BLaER1 treated with 17β-estradiol and CSF1 and Interleukin-3, amounts not matched to agents 10 nM and 100 nM (cell line): ENCODE results near the gene ZNF518A.

Experiments used
- H3K27ac ChIP-seq, 11 experiments: shearing (Covaris generic); formaldehyde crosslinking; 2 replicates each; pipeline ENCODE4 v1.8.1; 2022
- H3K27me3 ChIP-seq, 11 experiments: shearing (Covaris generic); formaldehyde crosslinking; 2 replicates each; pipeline ENCODE4 v1.8.1; 2022
- H3K36me3 ChIP-seq, 11 experiments: shearing (Covaris generic); formaldehyde crosslinking; 2 replicates each; pipeline ENCODE4 v1.8.1; 2022
- H3K4me1 ChIP-seq, 10 experiments: shearing (Covaris generic); formaldehyde crosslinking; 2 replicates each; pipeline ENCODE4 v1.8.1; 2022
- H3K4me2 ChIP-seq, 11 experiments: shearing (Covaris generic); formaldehyde crosslinking; 2 replicates each; pipeline ENCODE4 v1.8.1; 2022
- H3K4me3 ChIP-seq, 10 experiments: shearing (Covaris generic); formaldehyde crosslinking; 2 replicates each; pipeline ENCODE4 v1.8.1; 2022
- H3K9ac ChIP-seq, 11 experiments: shearing (Covaris generic); formaldehyde crosslinking; 2 replicates each; pipeline ENCODE4 v1.8.1; 2022
- H3K9me3 ChIP-seq, 11 experiments: shearing (Covaris generic); formaldehyde crosslinking; replicated peaks in 1 of 11; 2 replicates each; pipeline ENCODE4 v1.8.1; 2022
- H4K20me1 ChIP-seq, 11 experiments: shearing (Covaris generic); formaldehyde crosslinking; 2 replicates each; pipeline ENCODE4 v1.8.1; 2022
- Cebpa-rat ChIP-seq, 11 experiments: shearing (Covaris generic); IDR thresholded peaks; 2 replicates each; pipeline ENCODE4 v1.8.1; 2022

Gene ZNF518A, protein sequence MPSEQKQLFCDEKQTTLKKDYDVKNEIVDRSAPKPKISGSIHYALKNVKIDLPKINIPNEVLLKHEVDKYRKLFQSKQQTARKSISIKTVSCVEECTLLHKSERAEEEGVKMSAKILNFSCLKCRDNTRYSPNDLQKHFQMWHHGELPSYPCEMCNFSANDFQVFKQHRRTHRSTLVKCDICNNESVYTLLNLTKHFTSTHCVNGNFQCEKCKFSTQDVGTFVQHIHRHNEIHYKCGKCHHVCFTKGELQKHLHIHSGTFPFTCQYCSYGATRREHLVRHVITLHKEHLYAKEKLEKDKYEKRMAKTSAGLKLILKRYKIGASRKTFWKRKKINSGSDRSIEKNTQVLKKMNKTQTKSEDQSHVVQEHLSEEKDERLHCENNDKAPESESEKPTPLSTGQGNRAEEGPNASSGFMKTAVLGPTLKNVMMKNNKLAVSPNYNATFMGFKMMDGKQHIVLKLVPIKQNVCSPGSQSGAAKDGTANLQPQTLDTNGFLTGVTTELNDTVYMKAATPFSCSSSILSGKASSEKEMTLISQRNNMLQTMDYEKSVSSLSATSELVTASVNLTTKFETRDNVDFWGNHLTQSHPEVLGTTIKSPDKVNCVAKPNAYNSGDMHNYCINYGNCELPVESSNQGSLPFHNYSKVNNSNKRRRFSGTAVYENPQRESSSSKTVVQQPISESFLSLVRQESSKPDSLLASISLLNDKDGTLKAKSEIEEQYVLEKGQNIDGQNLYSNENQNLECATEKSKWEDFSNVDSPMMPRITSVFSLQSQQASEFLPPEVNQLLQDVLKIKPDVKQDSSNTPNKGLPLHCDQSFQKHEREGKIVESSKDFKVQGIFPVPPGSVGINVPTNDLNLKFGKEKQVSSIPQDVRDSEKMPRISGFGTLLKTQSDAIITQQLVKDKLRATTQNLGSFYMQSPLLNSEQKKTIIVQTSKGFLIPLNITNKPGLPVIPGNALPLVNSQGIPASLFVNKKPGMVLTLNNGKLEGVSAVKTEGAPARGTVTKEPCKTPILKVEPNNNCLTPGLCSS (N-terminal part only)

DNA sequence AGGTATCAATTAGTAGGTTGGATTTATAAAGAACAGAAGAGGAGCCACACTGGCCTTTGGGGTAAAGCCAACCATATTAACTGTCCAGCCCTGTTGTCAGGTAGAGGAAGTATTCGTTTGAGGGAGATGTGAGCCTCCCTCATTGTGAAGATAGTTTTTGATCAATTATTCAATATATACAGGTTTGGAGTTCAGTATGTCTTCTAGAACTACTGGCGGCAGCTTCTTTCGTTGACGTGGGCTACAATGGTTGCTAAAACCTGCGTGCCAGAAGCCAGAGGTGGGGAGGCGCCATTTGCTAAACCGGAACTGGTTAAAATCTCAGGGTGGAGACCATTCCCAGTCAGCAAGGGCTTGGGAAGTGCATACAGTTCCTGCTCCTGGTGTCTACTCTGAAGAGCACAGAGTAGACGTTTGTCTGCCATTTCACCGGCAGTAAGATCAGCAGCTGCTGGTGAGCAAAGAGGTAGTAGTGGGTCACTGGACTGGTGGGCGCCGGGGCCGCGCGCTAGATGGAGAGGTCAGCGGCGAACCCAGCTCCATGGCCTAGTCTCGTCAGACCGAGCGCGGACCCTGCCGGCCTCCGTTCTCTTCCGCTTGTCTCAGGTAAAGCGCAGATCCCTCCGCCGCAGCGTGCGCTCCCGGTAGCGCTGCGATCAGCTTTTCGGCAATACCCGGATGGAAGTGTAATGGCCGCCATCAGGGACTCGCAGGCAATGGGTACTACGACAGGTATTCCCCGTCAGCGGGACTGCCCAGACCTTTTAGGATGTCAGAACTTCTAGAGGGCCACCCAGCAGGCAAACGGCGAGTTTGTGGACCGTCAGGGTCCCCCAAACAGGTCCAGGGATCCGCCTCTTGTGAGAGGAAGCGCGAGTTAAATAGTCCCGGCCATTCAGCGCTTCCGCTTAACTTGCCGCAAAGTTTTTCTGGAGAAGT lies at the start of gene ZNF518A:
ZNF518A (plus strand) TSS at position 911 of the 939 bp plus-strand sequence. CDS start 26,026 bp downstream, outside the sequence.
- no peak for TF ChIP-seq Cebpa-rat (IDR thresholded peaks at IDR 0.05)
- peaks cover 1 to 13% (median 7%) of the 10 kb centered on the region in 10 experiments; a peak in 14 of 20 replicates for H3K4me1 ChIP-seq
- peak within 1 kb of the TSS; percentile 61 to 73 (median 65) for H3K4me3 ChIP-seq
- H3K9ac ChIP-seq, result peak within 1 kb of the TSS; percentile 81 to 97 (median 90)
- peaks cover 25 to 45% (median 33%) of the 10 kb centered on the region in 11 experiments for H3K27me3 ChIP-seq
- H4K20me1 ChIP-seq, result no peaks in the 10 kb centered on the region
- H3K36me3 ChIP-seq, result peaks cover 4 to 19% (median 14%) of the 10 kb centered on the region in 11 experiments; a peak in 16 of 22 replicates
- peak within 1 kb of the TSS; percentile 88 to 98 (median 95) for H3K27ac ChIP-seq
- peaks cover 21 to 28% (median 24%) of the 10 kb centered on the region in 11 experiments for H3K9me3 ChIP-seq
- H3K4me2 ChIP-seq, result peak within 1 kb of the TSS; percentile 38 to 65 (median 55)

DNA sequence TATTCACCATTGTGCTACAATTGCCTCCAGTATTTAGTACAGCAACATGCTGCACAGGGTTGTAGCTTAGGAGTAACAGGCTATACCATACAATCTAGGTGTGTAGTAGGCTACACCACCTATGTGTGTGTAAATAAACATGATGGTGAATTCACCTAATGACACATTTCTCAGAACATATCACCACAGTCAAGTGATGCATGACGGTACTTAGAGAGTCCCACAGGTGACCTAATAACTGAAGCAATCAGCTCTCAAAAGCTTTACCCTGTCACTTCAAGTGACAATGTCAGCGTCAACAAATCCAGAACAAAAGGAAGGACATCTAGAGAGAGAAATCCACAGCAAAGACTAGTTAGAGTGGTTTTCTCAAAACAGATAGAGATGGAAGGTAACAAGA lies 47.9 kb upstream of the ZNF518A start:
- Histone ChIP-seq H4K20me1 (no peaks in the 10 kb centered on the region), H3K4me1 (no peaks in the 10 kb centered on the region), H3K27me3 (no peaks in the 10 kb centered on the region), H3K4me3 (no peak overlapping the region), H3K36me3 (no peaks in the 10 kb centered on the region), H3K4me2 (no peak overlapping the region), H3K27ac (no peak overlapping the region), H3K9me3 (no peaks in the 10 kb centered on the region), H3K9ac (no peak overlapping the region)
- TF ChIP-seq Cebpa-rat (IDR thresholded peaks at IDR 0.05), result no peak

DNA sequence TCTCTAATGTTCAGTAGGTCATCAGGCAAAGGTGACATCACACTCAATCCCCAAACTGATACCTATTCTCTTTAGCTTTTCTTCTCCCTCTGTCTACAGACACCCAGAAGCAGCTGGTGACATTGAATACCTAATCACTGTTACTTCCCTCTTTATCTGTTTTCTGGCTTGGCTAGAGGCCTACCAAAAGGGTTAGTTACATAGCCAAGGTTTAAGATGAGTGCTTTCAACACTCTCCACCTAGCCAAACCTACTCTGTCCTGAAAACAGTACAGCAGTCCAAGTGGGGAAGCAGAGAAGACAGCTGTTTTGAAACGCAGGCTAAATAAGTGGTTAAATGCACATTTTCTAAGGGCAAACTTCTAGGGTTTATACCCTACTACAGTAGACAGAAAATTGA lies 47.3 kb upstream of the ZNF518A start:
- TF ChIP-seq Cebpa-rat (IDR thresholded peaks at IDR 0.05), result no peak
- Histone ChIP-seq H3K27me3 (no peaks in the 10 kb centered on the region), H3K36me3 (no peaks in the 10 kb centered on the region), H3K4me2 (no peak overlapping the region), H3K4me1 (no peaks in the 10 kb centered on the region), H3K4me3 (no peak overlapping the region), H3K9ac (no peak overlapping the region), H4K20me1 (no peaks in the 10 kb centered on the region), H3K9me3 (no peaks in the 10 kb centered on the region), H3K27ac (no peak overlapping the region)

DNA sequence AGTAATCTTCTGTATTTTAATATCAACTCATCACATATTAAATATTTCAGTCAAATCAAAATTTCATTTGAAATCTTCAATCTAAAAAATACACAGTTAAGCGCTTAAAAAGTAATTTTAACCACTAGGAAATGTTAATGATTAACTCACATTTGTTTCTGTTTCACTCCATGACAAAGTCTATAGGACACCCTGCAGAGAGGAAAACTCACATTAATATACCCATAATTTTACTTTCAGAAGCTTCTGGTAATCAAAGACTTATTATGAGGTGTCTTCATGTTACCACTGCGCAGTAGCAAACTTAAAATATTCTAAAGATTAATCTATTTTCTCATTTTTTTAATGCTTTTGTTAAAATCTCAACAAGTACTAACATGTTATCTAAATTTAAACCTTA lies 41.0 kb upstream of the ZNF518A start:
- peaks cover 0 to 18% (median 5%) of the 10 kb centered on the region in 10 experiments; a peak in 7 of 20 replicates for H3K4me1 ChIP-seq
- no peaks in the 10 kb centered on the region for H3K27me3 ChIP-seq
- no peaks in the 10 kb centered on the region for H3K36me3 ChIP-seq
- H4K20me1 ChIP-seq, result no peaks in the 10 kb centered on the region
- H3K9me3 ChIP-seq, result peaks cover 10 to 32% (median 24%) of the 10 kb centered on the region in 11 experiments
- H3K27ac ChIP-seq, result peak overlapping the region in 9 of 11 experiments; percentile 91 to 99 (median 97); a peak in 17 of 22 replicates
- no peak for TF ChIP-seq Cebpa-rat (IDR thresholded peaks at IDR 0.05)
- H3K4me3 ChIP-seq, result peak overlapping the region; percentile 62 to 82 (median 74)
- H3K9ac ChIP-seq, result peak overlapping the region in 8 of 11 experiments; percentile 86 to 97 (median 91); a peak in 10 of 22 replicates
- peak overlapping the region; percentile 69 to 92 (median 77); a peak in 19 of 22 replicates for H3K4me2 ChIP-seq

DNA sequence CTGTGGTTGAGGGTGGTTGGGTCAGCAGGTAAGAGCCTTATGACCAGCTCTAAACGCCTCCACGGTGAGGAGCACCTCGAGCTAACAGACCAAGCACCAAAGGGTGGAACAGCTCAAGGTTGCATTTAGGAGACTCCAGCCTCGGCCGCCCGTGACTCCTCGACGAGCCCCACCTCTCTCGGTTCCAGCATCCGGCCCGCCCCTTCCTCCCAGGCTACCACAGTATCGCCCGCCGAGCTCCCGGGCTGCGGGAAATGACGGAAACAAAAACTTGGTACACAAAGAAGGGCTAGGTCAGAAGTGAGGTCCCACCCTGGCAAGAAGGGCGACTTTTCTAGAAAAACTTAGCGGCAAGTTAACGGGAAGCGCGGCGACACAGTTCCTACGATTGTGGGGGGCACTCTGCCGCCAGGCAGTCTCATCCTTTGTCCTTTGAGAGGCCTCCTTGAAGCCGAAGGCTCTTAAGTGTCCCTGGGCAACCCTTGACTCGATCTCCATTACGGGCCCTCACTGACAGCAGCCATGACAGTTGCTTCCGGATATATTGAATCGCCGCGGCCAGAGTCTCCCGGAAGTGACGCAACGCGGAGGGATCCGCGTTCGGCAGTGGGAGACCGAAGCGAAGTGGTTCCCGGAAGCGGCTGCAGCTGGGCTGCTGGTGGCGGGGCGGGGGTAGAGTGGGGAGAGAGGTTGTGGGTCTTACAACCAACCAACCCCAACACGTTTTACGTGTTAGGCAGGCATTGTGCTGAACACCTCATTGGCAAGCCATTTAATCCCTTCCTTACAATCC lies 40.2 kb upstream of the ZNF518A start:
- peak overlapping the region; percentile 62 to 82 (median 74) for H3K4me3 ChIP-seq
- H3K36me3 ChIP-seq, result no peaks in the 10 kb centered on the region
- no peaks in the 10 kb centered on the region for H4K20me1 ChIP-seq
- peak overlapping the region; percentile 69 to 92 (median 77) for H3K4me2 ChIP-seq
- peak overlapping the region; percentile 91 to 99 (median 96) for H3K27ac ChIP-seq
- no peaks in the 10 kb centered on the region for H3K27me3 ChIP-seq
- peaks cover 0 to 18% (median 5%) of the 10 kb centered on the region in 10 experiments; a peak in 7 of 20 replicates for H3K4me1 ChIP-seq
- peak overlapping the region; percentile 86 to 97 (median 89) for H3K9ac ChIP-seq
- H3K9me3 ChIP-seq, result peaks cover 10 to 32% (median 24%) of the 10 kb centered on the region in 11 experiments
- peak in 5 of 11 experiments; percentile 23 to 67 (median 43); a peak in 4 of 22 replicates for TF ChIP-seq Cebpa-rat (IDR thresholded peaks at IDR 0.05)

DNA sequence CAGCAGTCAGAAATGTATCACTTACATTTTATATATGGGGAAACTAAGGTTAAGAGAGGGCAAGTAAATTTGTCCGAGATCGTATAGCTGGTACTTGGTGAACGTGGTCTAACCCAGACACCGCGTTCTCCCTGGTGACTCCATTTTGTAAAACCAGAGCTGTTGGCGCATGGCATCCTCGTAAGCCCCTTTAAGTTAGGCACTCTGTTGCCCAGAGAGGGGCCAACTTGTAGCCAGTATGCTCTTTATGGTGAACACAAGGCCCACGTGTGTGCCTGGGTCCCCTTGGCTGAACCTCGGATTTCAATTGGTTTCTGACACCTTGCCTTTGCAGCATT lies 39.7 kb upstream of the ZNF518A start:
- peak overlapping the region; percentile 91 to 99 (median 96) for H3K27ac ChIP-seq

DNA sequence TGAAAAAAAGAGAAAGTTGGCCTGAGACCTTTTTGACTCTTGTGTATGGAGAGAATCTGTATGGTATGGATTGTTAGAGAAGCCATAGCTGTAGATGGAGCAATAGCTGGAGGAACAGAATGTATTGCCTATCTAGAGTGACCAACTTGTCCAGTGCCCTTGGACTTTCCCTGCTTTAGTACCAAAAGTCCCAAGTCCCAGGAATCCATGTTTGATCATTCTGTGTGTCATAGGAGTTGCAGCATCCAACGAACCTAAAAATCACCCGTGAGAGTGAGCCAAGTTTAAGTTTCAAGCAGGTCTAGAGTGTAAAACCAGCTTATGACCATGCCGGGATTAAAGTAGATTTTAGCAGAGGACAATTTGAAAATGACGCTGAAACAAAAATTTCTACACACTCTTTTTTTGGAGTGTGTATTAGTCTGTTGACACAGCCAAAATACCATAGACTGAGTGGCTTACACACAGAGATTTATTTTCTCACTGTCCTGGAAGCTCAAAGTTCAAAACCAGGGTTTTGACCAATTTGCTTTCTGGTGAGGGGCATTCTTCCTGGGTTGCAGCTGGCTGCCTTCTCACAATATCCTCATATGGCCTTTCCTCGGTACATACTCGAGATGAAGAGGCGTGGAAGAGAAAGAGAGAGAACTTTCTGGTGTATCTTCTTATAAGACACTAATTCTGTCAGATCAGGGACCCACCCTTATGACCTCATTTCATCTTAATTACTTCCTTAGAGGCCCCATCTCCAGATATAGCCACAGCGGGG lies 36.9 kb upstream of the ZNF518A start:
- Histone ChIP-seq H3K4me1 (peaks cover 0 to 18% (median 5%) of the 10 kb centered on the region in 10 experiments; a peak in 7 of 20 replicates), H3K9me3 (peaks cover 10 to 32% (median 28%) of the 10 kb centered on the region in 11 experiments), H3K4me3 (no peak overlapping the region), H3K27ac (no peak overlapping the region), H3K27me3 (no peaks in the 10 kb centered on the region), H3K36me3 (no peaks in the 10 kb centered on the region), H3K4me2 (no peak overlapping the region), H3K9ac (no peak overlapping the region), H4K20me1 (no peaks in the 10 kb centered on the region)
- TF ChIP-seq Cebpa-rat (IDR thresholded peaks at IDR 0.05), result no peak

More for the DNA sequence above, 39.7 kb upstream of the ZNF518A start:
- TF ChIP-seq Cebpa-rat (IDR thresholded peaks at IDR 0.05), result no peak
- no peaks in the 10 kb centered on the region for H4K20me1 ChIP-seq
- H3K9me3 ChIP-seq, result peaks cover 10 to 32% (median 28%) of the 10 kb centered on the region in 11 experiments
- peak overlapping the region; percentile 86 to 97 (median 89); a peak in 21 of 22 replicates for H3K9ac ChIP-seq
- H3K27me3 ChIP-seq, result no peaks in the 10 kb centered on the region
- peak overlapping the region; percentile 69 to 92 (median 77) for H3K4me2 ChIP-seq
- H3K4me1 ChIP-seq, result peaks cover 0 to 18% (median 5%) of the 10 kb centered on the region in 10 experiments; a peak in 7 of 20 replicates
- no peaks in the 10 kb centered on the region for H3K36me3 ChIP-seq
- peak overlapping the region; percentile 62 to 82 (median 74) for H3K4me3 ChIP-seq
